Astrocyte of the cerebellum (primary cell): Measurements from ENCODE around the gene QRICH2.

ENCODE experiments used
- DNase-seq: peaks from one replicate; pipeline ENCODE4 v3.0.0-alpha.2; 2011; ENCODE audit warnings: low read depth
- H3K4me3 ChIP-seq: 2 replicates; pipeline ENCODE4 v1.5.1; 2011; ENCODE audit warnings: mild to moderate bottlenecking, low read depth, low read length, moderate library complexity
- in situ Hi-C: cut with HindIII; loops from 2 replicates; pipeline ENCODE4 v1.10.0; 2017; ENCODE audit warnings: low sequenced_read_pairs
- TF ChIP-seq, protein P1 (sequence below): IDR thresholded peaks from 2 replicates; pipeline ENCODE4 v1.5.1; 2012; ENCODE audit warnings: low read length, low read depth, moderate library complexity, mild to moderate bottlenecking; ENCODE audit errors: missing control alignments

QRICH2 gene

GRCh38 chr17:76307966-76308338, at the start of gene QRICH2:
Gene QRICH2, minus strand, starts transcription at chr17:76308276. Its CDS starts 278 bp downstream, at chr17:76307998.
- DNase-seq: no peak
- TF ChIP-seq, protein P1, sequence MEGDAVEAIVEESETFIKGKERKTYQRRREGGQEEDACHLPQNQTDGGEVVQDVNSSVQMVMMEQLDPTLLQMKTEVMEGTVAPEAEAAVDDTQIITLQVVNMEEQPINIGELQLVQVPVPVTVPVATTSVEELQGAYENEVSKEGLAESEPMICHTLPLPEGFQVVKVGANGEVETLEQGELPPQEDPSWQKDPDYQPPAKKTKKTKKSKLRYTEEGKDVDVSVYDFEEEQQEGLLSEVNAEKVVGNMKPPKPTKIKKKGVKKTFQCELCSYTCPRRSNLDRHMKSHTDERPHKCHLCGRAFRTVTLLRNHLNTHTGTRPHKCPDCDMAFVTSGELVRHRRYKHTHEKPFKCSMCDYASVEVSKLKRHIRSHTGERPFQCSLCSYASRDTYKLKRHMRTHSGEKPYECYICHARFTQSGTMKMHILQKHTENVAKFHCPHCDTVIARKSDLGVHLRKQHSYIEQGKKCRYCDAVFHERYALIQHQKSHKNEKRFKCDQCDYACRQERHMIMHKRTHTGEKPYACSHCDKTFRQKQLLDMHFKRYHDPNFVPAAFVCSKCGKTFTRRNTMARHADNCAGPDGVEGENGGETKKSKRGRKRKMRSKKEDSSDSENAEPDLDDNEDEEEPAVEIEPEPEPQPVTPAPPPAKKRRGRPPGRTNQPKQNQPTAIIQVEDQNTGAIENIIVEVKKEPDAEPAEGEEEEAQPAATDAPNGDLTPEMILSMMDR: no peak
- in situ Hi-C loops: no loop called here
- H3K4me3 ChIP-seq: no peak within 1 kb of the TSS

GRCh38 chr17:76357597-76358158, 49.6 kb upstream of the QRICH2 start:
- no peak overlapping the region for H3K4me3 ChIP-seq
- TF ChIP-seq, protein P1: no peak
- in situ Hi-C loops: no loop called here
- no peak for DNase-seq

GRCh38 chr17:76356803-76357456, 48.9 kb upstream of the QRICH2 start:
- TF ChIP-seq, protein P1: no peak
- H3K4me3 ChIP-seq: no peak overlapping the region
- in situ Hi-C loops: no loop called here
- no peak for DNase-seq

GRCh38 chr17:76354747-76355310, 46.8 kb upstream of the QRICH2 start:
- no peak overlapping the region for H3K4me3 ChIP-seq
- TF ChIP-seq, protein P1: no peak
- in situ Hi-C loops: no loop called here
- DNase-seq: no peak

- TF ChIP-seq, protein P1: no peak
- DNase-seq: no peak
- peak overlapping the region; percentile 80 for H3K4me3 ChIP-seq
- in situ Hi-C loops: no loop called here
Observed at GRCh38 chr17:76354317-76354729, 46.2 kb upstream of the QRICH2 start.

DNA sequence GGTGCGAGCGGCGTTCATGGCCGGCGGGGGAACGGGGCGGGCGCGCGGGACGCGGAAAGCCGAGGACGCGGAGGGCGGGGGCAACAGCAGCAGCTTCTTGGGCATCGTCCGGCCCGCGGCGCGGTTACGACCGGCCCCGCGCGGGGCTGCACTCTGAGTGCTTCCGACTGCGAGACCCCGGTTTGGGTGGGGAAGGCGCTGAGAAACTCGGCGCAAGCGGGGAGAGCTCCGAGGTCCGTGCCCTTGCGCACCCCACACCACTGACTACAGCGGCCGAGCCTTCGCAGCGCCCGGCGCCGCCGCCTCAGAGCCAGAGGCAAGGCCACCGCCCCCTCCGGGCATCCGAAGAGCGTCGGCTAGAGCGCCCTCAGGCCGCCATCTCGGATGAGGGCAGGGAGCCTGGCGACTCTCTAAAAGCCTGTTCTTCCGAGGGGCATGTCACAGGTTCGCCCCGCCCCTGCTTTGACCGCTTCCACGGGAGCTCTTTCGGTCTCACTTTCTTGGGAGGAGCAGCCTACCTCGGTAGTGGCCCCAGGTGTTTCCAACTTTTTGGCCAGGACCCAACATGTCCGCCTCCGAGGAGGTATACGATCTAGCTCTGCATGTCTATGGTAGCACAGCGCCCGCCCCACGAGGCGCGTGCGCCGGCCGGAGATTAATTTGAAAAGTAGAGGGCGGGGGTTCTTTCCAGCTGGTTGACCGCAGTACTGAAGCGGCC, 45.7 kb upstream of the QRICH2 start, which contains the start of gene PRPSAP1:
Gene PRPSAP1, minus strand, starts transcription at position 318 of the 718 bp plus-strand sequence. Its CDS starts 213 bp downstream, at position 105.
- in situ Hi-C loops: no loop called here
- TF ChIP-seq, protein P1: peak; percentile 64

More for the DNA sequence above, 45.7 kb upstream of the QRICH2 start, which contains the start of gene PRPSAP1:
- H3K4me3 ChIP-seq: peak within 1 kb of the TSS; percentile 80
- peak; percentile 65 for DNase-seq
